C4-2B (cell line): ENCODE measurements around the gene KCNT2.

Experiments used
- ZFX ChIP-seq: fragments of 450-650 bp; IDR thresholded peaks from 2 replicates; pipeline ENCODE4 v1.6.1; 2017
- TF ChIP-seq, protein P1 (sequence below): fragments of 450-650 bp; conservative IDR thresholded peaks from 2 replicates; pipeline ENCODE4 v1.5.1; 2017; ENCODE audit warnings: mild to moderate bottlenecking

GRCh38 chr1:196567238-196567637, 41.0 kb downstream of the KCNT2 start:
- TF ChIP-seq, protein P1, sequence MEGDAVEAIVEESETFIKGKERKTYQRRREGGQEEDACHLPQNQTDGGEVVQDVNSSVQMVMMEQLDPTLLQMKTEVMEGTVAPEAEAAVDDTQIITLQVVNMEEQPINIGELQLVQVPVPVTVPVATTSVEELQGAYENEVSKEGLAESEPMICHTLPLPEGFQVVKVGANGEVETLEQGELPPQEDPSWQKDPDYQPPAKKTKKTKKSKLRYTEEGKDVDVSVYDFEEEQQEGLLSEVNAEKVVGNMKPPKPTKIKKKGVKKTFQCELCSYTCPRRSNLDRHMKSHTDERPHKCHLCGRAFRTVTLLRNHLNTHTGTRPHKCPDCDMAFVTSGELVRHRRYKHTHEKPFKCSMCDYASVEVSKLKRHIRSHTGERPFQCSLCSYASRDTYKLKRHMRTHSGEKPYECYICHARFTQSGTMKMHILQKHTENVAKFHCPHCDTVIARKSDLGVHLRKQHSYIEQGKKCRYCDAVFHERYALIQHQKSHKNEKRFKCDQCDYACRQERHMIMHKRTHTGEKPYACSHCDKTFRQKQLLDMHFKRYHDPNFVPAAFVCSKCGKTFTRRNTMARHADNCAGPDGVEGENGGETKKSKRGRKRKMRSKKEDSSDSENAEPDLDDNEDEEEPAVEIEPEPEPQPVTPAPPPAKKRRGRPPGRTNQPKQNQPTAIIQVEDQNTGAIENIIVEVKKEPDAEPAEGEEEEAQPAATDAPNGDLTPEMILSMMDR: no peak
- TF ChIP-seq ZFX: no peak
